Omental fat pad (tissue), 4 donors: ENCODE results near the gene PLOD1. TPM values are rescaled to one million over a fixed set of nuclear protein-coding genes. Genes with fewer than 3 reads are reported as not detected.
"Not testable (repeated sequence)": the region's sequence is repeated elsewhere in the genome, so short reads cannot be mapped to it uniquely, and the experiment has no call there.

Experiments
- ATAC-seq: fragments of 150-250 bp; one replicate; pipeline ENCODE4 v1.9.1; 2016; ENCODE audit warnings: mild to moderate bottlenecking, moderate library complexity; ENCODE audit not compliant: low FRiP score
- DNase-seq: peaks from one replicate; pipeline ENCODE4 v3.0.0-alpha.2; 2019; ENCODE audit warnings: low spot score
- total RNA-seq, 4 donors: library from RNA; depleted of rRNA; stranded (reverse); fragments of >200 nt; gene quantifications; one replicate each; pipeline ENCODE4 v1.1.0, GENCODE V29; 2016
- TF ChIP-seq, protein P1 (sequence below), 3 donors: fragments of 450-650 bp; IDR thresholded peaks; one replicate each; pipeline ENCODE4 v1.5.1; 2016 to 2017; ENCODE audit warnings: antibody characterized with exemption in 3 of 3, mild to moderate bottlenecking in 3 of 3, moderate library complexity in 2 of 3

PLOD1 gene
- total RNA-seq, 4 donors from 2014 or later, result 60.8 to 142 (median 69.0) TPM

- ATAC-seq (no peak), DNase-seq (no peak)
- TF ChIP-seq, protein P1, sequence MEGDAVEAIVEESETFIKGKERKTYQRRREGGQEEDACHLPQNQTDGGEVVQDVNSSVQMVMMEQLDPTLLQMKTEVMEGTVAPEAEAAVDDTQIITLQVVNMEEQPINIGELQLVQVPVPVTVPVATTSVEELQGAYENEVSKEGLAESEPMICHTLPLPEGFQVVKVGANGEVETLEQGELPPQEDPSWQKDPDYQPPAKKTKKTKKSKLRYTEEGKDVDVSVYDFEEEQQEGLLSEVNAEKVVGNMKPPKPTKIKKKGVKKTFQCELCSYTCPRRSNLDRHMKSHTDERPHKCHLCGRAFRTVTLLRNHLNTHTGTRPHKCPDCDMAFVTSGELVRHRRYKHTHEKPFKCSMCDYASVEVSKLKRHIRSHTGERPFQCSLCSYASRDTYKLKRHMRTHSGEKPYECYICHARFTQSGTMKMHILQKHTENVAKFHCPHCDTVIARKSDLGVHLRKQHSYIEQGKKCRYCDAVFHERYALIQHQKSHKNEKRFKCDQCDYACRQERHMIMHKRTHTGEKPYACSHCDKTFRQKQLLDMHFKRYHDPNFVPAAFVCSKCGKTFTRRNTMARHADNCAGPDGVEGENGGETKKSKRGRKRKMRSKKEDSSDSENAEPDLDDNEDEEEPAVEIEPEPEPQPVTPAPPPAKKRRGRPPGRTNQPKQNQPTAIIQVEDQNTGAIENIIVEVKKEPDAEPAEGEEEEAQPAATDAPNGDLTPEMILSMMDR (IDR thresholded peaks at IDR 0.05), result no peak
These were observed 29.5 kb upstream of the PLOD1 start for GRCh38 chr1:11904978-11905377.

- TF ChIP-seq, protein P1 (IDR thresholded peaks at IDR 0.05), result no peak
- DNase-seq, result no peak
- ATAC-seq, result no peak
These were observed 27.6 kb upstream of the PLOD1 start for GRCh38 chr1:11906870-11907269.

GRCh38 chr1:11907275-11908094, 27.0 kb upstream of the PLOD1 start:
- DNase-seq (peak; percentile 84), ATAC-seq (peak; percentile 80)
- TF ChIP-seq, protein P1 (IDR thresholded peaks at IDR 0.05), result peak in 1 of 3 donors; percentile 54

GRCh38 chr1:11908095-11908675, 26.3 kb upstream of the PLOD1 start:
- no peak for DNase-seq
- TF ChIP-seq, protein P1 (IDR thresholded peaks at IDR 0.05), result no peak
- peak; percentile 78 for ATAC-seq

GRCh38 chr1:11910914-11911228, 23.6 kb upstream of the PLOD1 start:
- DNase-seq, ATAC-seq: not testable (repeated sequence)

- ATAC-seq, result no peak
These were observed 22.5 kb upstream of the PLOD1 start for GRCh38 chr1:11912000-11912399.

GRCh38 chr1:11912482-11913216, 21.9 kb upstream of the PLOD1 start:
- ATAC-seq, DNase-seq: not testable (repeated sequence)

More at GRCh38 chr1:11912000-11912399, 22.5 kb upstream of the PLOD1 start:
- TF ChIP-seq, protein P1 (IDR thresholded peaks at IDR 0.05), result no peak
- DNase-seq, result no peak
